NCI-H2196 (cell line): ENCODE data around the gene LYRM7.
"Not testable (repeated sequence)": the region's sequence is repeated elsewhere in the genome, so short reads cannot be mapped to it uniquely, and the experiment has no call there.

Experiments used
- DNase-seq: peaks from one replicate; lab custom pipeline; 2025; ENCODE audit not compliant: unreplicated experiment; lab: John Stamatoyannopoulos, UW

Gene LYRM7

GRCh38 chr5:131171276-131171810 is 599 bp downstream of the LYRM7 start:
- DNase-seq, result peak; percentile 20

GRCh38 chr5:131180407-131180806 is 9.7 kb downstream of the LYRM7 start:
- no peak for DNase-seq

- DNase-seq, result no peak
Measured at GRCh38 chr5:131182839-131183238, 12.1 kb downstream of the LYRM7 start.

- DNase-seq, result no peak
Measured at GRCh38 chr5:131185523-131186104, 14.9 kb downstream of the LYRM7 start.

- peak; percentile 8 for DNase-seq
Measured at GRCh38 chr5:131186561-131187256, 16.0 kb downstream of the LYRM7 start.

DNA sequence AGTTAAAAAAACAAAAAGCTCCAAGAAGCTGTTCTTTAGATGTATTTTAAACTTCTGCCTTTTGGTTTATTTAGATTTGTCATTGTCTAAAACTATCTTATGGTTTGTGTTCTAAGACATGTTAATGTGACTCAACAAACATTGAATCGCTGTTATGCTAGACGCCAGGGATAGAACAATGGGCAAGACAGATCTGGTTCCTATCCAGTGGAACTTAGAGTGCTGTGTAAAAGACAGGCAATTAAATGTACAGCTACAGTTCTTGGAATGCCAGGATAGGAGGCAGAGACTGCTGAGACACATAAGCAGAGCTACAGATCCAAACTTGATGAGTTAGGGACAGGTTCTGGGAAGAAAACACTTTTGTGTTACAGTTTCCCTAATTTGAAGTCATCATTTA is 22.4 kb downstream of the LYRM7 start:
- DNase-seq, result no peak

GRCh38 chr5:131193897-131194296 is 23.2 kb downstream of the LYRM7 start:
- DNase-seq, result not testable (repeated sequence)

DNA sequence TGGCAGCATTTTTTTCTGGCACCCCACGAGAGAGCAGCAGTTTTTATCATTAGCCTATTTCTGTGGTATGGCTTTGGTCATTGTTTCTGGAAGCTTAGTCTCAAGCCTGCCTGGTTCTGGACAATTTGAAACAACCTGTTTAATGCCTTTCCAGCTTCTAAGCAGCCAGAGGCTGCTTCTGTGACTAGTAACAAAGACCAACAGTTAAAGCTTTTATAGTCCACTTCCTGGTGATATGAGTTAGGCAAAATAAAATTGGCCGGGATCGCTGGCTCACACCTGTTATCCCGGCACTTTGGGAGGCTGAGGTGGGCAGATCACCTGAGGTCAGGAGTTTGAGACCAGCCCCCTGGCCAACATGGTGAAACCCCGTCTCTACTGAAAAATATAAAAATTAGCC is 24.0 kb downstream of the LYRM7 start:
- peak; percentile 6 for DNase-seq

- no peak for DNase-seq
Measured at GRCh38 chr5:131195696-131196095, 25.0 kb downstream of the LYRM7 start.

DNA sequence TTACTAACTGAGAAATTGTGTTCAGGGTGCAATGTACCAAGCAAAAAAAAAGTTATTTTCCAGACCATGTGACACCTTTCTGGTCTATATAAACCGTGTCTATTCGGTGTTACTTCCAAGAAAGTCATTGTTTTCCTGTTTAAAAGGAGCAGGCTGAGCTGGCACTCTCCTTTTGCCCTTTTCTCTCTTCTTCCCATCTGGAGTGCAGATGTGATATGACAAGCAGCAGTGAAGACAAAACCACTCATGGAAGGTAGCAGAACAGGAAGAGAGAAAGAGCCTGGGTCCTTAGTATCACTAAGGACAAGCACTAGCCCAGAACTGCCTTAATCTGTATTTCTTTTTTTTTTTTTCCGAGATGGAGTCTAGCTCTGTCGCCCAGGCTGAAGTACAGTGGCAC is 25.6 kb downstream of the LYRM7 start:
- no peak for DNase-seq

- no peak for DNase-seq
Measured at GRCh38 chr5:131198625-131199024, 27.9 kb downstream of the LYRM7 start.

GRCh38 chr5:131200560-131200959 is 29.8 kb downstream of the LYRM7 start:
- no peak for DNase-seq

GRCh38 chr5:131204964-131205363 is 34.2 kb downstream of the LYRM7 start:
- DNase-seq, result no peak

DNA sequence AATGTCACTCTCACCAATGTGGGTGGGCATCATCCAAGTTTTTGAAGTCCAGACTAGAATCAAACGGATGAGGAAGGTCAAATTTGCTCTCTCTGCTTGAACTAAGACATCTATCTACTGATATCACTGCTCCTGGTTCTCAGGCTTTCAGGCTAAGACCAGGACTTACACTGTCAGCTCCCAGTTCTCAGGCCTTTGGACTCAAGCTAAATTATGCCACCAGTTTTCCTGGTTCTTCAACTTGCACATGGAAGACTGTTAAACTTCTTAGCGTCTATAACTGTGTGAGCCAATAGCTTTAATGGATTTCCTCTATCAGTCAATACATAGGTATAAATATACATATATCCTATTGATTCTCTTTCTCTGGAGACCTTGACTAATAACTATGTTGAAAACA is 35.3 kb downstream of the LYRM7 start:
- no peak for DNase-seq

- DNase-seq, result no peak
Measured at GRCh38 chr5:131206772-131207171, 36.0 kb downstream of the LYRM7 start.

DNA sequence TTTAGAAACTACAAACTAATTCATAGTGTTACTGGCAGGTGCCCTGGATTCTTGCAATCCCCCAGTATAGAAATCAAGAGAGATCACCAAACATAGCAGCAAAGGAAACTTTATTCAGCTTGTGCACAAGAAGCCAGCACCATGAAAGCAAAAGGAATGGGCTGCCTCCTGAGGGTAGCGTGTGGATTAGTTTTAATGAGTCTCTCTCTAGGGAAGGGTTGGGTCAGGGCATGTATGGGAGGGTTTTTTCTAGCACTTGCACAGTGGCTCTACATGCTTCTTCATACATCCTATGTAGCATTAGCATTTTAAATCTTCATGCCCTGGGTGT is 38.4 kb downstream of the LYRM7 start:
- no peak for DNase-seq

DNA sequence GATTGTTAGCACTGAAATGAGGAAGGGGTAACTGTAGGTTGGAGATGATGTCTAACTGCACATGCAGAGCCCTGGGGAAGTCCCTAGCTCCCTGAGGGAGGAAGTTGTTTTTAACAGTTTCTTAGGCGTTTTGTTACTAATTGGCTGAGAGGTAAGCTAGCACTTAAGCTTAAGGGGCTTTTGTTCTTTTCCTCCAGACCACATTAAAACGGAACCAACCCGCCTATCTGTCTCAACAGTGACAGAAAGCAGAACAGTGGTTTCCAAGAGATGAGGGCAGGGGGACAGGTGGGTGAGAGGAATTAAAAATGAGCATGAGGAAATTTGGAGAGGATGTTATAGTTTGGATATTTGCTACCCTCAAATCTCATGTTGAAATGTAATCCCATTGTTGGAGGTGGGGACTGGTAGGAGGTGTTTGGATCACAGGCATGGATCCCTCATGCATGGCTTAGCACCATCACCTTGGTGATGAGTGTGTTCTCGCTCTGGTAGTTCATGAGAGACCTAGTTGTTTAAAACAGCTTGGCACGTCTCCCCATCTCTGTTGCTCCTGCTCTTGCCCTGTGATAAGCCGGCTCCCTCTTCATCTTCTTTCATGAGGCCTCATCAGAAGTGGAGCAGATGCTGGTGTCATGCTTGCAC is 38.9 kb downstream of the LYRM7 start:
- peak; percentile 62 for DNase-seq

DNA sequence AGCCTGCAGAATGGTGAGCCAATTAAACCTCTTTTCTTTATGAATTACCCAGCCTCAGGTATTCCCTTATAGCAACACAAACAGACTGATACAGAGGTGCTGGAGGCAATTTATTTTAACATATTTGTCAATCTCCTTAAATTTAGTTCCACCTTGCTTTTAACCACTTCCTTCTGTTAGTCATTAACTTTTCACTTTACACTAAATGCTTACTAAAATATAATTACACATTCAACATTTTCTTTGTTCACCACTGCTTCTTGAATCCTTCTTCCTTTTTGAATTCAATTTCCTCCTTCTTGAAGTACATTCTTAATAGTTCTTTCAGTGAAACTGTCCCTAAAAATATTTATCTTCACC is 39.4 kb downstream of the LYRM7 start:
- no peak for DNase-seq

DNA sequence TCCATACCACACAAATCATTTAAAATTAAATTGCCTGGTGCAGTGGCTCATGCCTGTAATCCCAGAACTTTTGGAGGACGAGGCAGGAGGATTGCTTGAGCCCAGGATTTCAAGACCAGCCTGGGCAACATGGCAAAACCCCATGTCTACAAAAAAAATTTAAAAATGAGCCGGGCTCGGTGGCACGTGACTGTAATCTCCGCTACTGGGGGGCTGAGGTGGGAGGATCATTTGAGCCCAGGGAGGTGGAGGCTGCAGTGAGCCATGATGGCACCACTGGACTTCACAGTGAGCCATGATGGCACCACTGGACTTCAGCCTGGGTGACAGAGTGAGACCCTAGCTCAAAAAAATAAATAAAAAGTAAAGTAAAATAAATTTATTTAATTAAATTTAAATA is 40.9 kb downstream of the LYRM7 start:
- no peak for DNase-seq

DNA sequence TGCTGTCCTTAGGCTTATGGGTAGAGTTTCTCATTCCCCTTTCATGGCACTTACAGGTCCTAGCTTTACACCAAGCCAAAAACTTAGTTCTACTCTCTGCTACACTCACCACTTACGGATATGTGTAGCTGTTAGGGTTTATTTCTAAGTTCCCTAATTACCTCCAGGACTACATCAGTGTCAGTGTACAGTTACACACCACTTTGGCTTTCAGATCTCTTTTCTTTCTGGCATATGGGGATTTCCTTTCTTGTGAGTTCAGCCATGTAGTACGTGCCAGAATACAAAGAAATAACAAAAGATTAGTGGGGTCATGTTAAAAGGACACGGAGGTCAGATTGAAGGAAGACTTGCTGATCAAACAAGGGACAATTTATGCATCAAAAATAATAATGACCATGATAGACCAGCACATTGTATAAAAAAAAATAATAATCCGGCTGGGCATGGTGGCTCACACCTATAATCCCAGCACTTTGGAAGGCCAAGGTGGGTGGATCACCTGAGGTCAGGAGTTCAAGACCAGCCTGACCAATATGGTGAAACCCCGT is 41.8 kb downstream of the LYRM7 start:
- DNase-seq, result no peak

DNA sequence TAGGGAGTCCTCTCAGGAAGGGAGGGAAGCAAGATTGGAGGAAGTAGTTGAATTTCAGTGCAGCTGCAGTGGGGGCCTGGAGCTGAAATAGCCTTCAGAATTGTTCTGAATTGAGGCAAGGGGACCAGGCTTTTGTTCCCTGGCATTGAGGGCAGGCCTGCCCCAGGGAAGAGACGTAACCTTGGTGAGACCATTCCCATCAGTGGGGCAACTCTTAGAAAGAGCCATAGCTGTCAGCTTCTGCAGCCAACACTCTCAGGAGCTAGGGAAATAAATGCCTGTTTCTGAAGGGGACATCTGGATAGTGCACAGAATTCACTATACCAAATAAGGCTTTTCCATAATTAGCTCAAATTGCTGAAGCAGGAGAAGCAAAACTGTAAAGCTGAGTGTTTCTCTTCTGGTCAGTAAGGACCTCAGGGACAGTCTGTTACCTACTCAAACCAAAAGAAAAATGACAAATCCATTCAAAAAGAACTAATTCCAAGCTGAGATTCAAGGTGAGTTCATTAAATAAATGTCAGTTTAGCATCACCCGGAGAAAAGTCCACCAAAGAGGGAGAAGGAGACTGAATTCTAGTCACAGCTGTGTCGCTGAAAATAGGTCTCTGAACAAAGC is 44.0 kb downstream of the LYRM7 start:
- DNase-seq, result no peak

DNA sequence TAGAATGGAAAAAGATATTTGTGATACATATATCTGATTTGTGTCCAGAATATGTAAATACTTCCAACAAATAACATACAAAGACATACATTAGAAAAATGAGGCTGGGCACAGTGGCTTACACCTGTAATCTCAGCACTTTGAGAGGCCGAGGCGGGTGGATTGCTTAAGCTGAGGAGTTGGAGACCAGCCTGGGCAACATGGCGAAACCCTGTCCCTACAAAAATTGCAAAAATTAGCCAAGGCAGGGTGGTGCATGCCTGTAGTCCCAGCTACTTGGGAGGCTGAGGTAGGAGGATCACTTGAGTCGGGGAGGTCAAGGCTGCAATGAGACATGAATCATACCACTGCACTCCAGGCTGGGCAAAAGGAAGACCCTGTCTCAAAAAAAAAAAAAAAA is 47.0 kb downstream of the LYRM7 start:
- no peak for DNase-seq
